H9 (cell line): ENCODE measurements around the gene C2CD4A. TPM values are rescaled to one million over a fixed set of nuclear protein-coding genes. Genes with fewer than 3 reads are reported as not detected.

Experiments
- DNase-seq: peaks from one replicate; pipeline ENCODE4 v3.0.0-alpha.2; 2017
- H2AFZ ChIP-seq: one replicate; pipeline ENCODE4 v1.6.1; 2013; ENCODE audit warnings: mild to moderate bottlenecking, low read length, control low read depth, moderate library complexity
- H2AK5ac ChIP-seq: 2 replicates; pipeline ENCODE4 v1.6.1; 2013; ENCODE audit warnings: low read length, control low read depth, mixed read lengths; ENCODE audit not compliant: insufficient read length
- H2BK120ac ChIP-seq: one replicate; pipeline ENCODE4 v1.6.1; 2013; ENCODE audit warnings: low read depth, mild to moderate bottlenecking, low read length, control low read depth, inconsistent platforms; ENCODE audit not compliant: poor library complexity, severe bottlenecking
- H2BK12ac ChIP-seq: 2 replicates; pipeline ENCODE4 v1.6.1; 2013; ENCODE audit warnings: low read length, control low read depth, mixed read lengths, low read depth; ENCODE audit not compliant: insufficient read length
- H2BK15ac ChIP-seq: 2 replicates; pipeline ENCODE4 v1.6.1; 2013; ENCODE audit warnings: low read depth, low read length, control low read depth
- H2BK20ac ChIP-seq: one replicate; pipeline ENCODE4 v1.6.1; 2013; ENCODE audit warnings: low read depth, mild to moderate bottlenecking, low read length, control low read depth, inconsistent platforms; ENCODE audit not compliant: poor library complexity, severe bottlenecking
- H2BK5ac ChIP-seq: 2 replicates; pipeline ENCODE4 v1.6.1; 2013; ENCODE audit warnings: low read length, control low read depth, mixed read lengths; ENCODE audit not compliant: insufficient read length
- H3K14ac ChIP-seq: 2 replicates; pipeline ENCODE4 v1.6.1; 2013; ENCODE audit warnings: low read length, control low read depth; ENCODE audit not compliant: insufficient read depth
- H3K18ac ChIP-seq: 2 replicates; pipeline ENCODE4 v1.6.1; 2013; ENCODE audit warnings: low read depth, mild to moderate bottlenecking, mixed read lengths, low read length, control low read depth; ENCODE audit not compliant: insufficient read length
- H3K23ac ChIP-seq: 2 replicates; pipeline ENCODE4 v1.6.1; 2013; ENCODE audit warnings: low read length, control low read depth, mixed read lengths, low read depth; ENCODE audit not compliant: insufficient read length
- H3K23me2 ChIP-seq: 2 replicates; pipeline ENCODE4 v1.6.1; 2013; ENCODE audit warnings: low read depth, mild to moderate bottlenecking, mixed read lengths, low read length, control low read depth; ENCODE audit not compliant: insufficient read length, poor library complexity, severe bottlenecking
- H3K27ac ChIP-seq: 2 replicates; pipeline ENCODE4 v1.5.1; 2013; ENCODE audit warnings: low read length, control low read depth, mixed read lengths, low read depth; ENCODE audit not compliant: insufficient read length
- H3K27me3 ChIP-seq: 2 replicates; pipeline ENCODE4 v1.6.1; 2013; ENCODE audit warnings: low read length, control low read depth, inconsistent platforms; ENCODE audit not compliant: insufficient read depth
- H3K4ac ChIP-seq: 2 replicates; pipeline ENCODE4 v1.6.1; 2013; ENCODE audit warnings: low read depth, mild to moderate bottlenecking, control low read depth, inconsistent platforms, low read length, moderate library complexity
- H3K4me1 ChIP-seq: 2 replicates; pipeline ENCODE4 v1.6.1; 2013; ENCODE audit warnings: low read length, control low read depth, inconsistent platforms; ENCODE audit not compliant: insufficient read depth
- H3K4me2 ChIP-seq: 2 replicates; pipeline ENCODE4 v1.6.1; 2013; ENCODE audit warnings: low read length, control low read depth, mixed read lengths; ENCODE audit not compliant: insufficient read length, insufficient read depth
- H3K56ac ChIP-seq: 2 replicates; pipeline ENCODE4 v1.6.1; 2013; ENCODE audit warnings: low read depth, mild to moderate bottlenecking, mixed read lengths, low read length, control low read depth; ENCODE audit not compliant: insufficient read length
- H3K79me1 ChIP-seq: 2 replicates; pipeline ENCODE4 v1.6.1; 2013; ENCODE audit warnings: low read depth, mild to moderate bottlenecking, moderate library complexity, low read length, control low read depth, inconsistent platforms; ENCODE audit not compliant: insufficient read depth, poor library complexity, severe bottlenecking
- H3K79me2 ChIP-seq: 2 replicates; pipeline ENCODE4 v1.6.1; 2013; ENCODE audit warnings: low read length, control low read depth, inconsistent platforms; ENCODE audit not compliant: insufficient read depth
- H3K9ac ChIP-seq: 2 replicates; pipeline ENCODE4 v1.6.1; 2013; ENCODE audit warnings: low read length, control low read depth, mixed read lengths; ENCODE audit not compliant: insufficient read length; ENCODE audit errors: extremely low read depth
- H3K9me3 ChIP-seq: one replicate; pipeline ENCODE4 v1.6.1; 2013; ENCODE audit warnings: low read depth, low read length, inconsistent platforms; ENCODE audit not compliant: control insufficient read depth
- H3T11ph ChIP-seq: one replicate; pipeline ENCODE4 v1.6.1; 2013; ENCODE audit warnings: mild to moderate bottlenecking, low read length, control low read depth, inconsistent platforms
- H4K20me1 ChIP-seq: one replicate; pipeline ENCODE4 v1.6.1; 2013; ENCODE audit not compliant: control insufficient read depth, insufficient read length, insufficient read depth
- H4K5ac ChIP-seq: 2 replicates; pipeline ENCODE4 v1.6.1; 2013; ENCODE audit warnings: low read depth, mild to moderate bottlenecking, mixed read lengths, low read length, control low read depth; ENCODE audit not compliant: insufficient read length
- H4K8ac ChIP-seq: replicated peaks from 2 replicates; pipeline ENCODE4 v1.6.1; 2013; ENCODE audit warnings: low read length, control low read depth, mixed read lengths, low read depth; ENCODE audit not compliant: insufficient read length
- H4K91ac ChIP-seq: 2 replicates; pipeline ENCODE4 v1.6.1; 2013; ENCODE audit warnings: low read depth, mild to moderate bottlenecking, moderate library complexity, mixed read lengths, low read length, control low read depth; ENCODE audit not compliant: insufficient read length
- H3K27ac Mint-ChIP-seq, 3 experiments: 2 replicates in 2 of 3; 3 replicates in 1 of 3; pipeline ENCODE4 v1.8.0; 2020 to 2021; ENCODE audit warnings: mixed read lengths in 3 of 3, mild to moderate bottlenecking in 1 of 3, moderate library complexity in 1 of 3
- H3K27me3 Mint-ChIP-seq: 2 replicates; pipeline ENCODE4 v1.8.0; 2021; ENCODE audit warnings: low read depth, mild to moderate bottlenecking, moderate library complexity, mixed read lengths
- H3K36me3 Mint-ChIP-seq, 3 experiments: 2 replicates in 2 of 3; 3 replicates in 1 of 3; pipeline ENCODE4 v1.8.0; 2020 to 2021; ENCODE audit warnings: low read depth in 3 of 3, mixed read lengths in 3 of 3; ENCODE audit not compliant: insufficient read depth in 1 of 3
- H3K4me1 Mint-ChIP-seq, 2 experiments: 2 replicates each; pipeline ENCODE4 v1.8.0; 2020; ENCODE audit warnings: mixed read lengths in 2 of 2
- H3K4me3 Mint-ChIP-seq, 2 experiments: 2 replicates in 1 of 2; 3 replicates in 1 of 2; pipeline ENCODE4 v1.8.0; 2020 to 2021; ENCODE audit warnings: mild to moderate bottlenecking in 2 of 2, mixed read lengths in 2 of 2, moderate library complexity in 1 of 2
- H3K9me3 Mint-ChIP-seq, 2 experiments: 2 replicates in 1 of 2; 3 replicates in 1 of 2; pipeline ENCODE4 v1.8.0; 2020; ENCODE audit warnings: mild to moderate bottlenecking in 2 of 2, mixed read lengths in 2 of 2, moderate library complexity in 1 of 2
- CTCF ChIP-seq: fragments of 200-600 bp; sonication (generic); conservative IDR thresholded peaks from 3 replicates; pipeline ENCODE4 v1.8.0; 2021; ENCODE audit warnings: antibody characterized with exemption, mild to moderate bottlenecking
- WGBS: extraction: QIAGEN DNeasy Blood & Tissue Kit; methylation state at CpG from one replicate; pipeline ENCODE4 v1.1.7; 2013; ENCODE audit warnings: missing lambda C conversion rate, low lambda C conversion rate, mixed read lengths; ENCODE audit not compliant: insufficient read length; ENCODE audit errors: extremely low coverage; 5-methylcytosine and 5-hydroxymethylcytosine counted together
- total RNA-seq: library from RNA; stranded (reverse); gene quantifications from 2 replicates; pipeline ENCODE4 v1.2.1, GENCODE V29; 2021

C2CD4A gene
- total RNA-seq, 1 experiment from 2014 or later: not detected

- no peak for DNase-seq
- H3K23me2 ChIP-seq: no peaks in the 10 kb centered on the region
- H3K27ac ChIP-seq: no peak overlapping the region
- H4K20me1 ChIP-seq: no peaks in the 10 kb centered on the region
- no peak overlapping the region for H2AFZ ChIP-seq
- no peak overlapping the region for H4K5ac ChIP-seq
- H3K4me2 ChIP-seq: no peak overlapping the region
- no peak for TF ChIP-seq CTCF
- H3K9ac ChIP-seq: no peak overlapping the region
- no CpG with 5 or more reads among the region's 3 CpGs for WGBS
- H2BK12ac ChIP-seq: no peak overlapping the region
- no peaks in the 10 kb centered on the region for H3K27me3 ChIP-seq
- no peak overlapping the region for H2BK20ac ChIP-seq
- Mint-ChIP-seq H3K4me3 (no peak overlapping the region), H3K36me3 (no peaks in the 10 kb centered on the region), H3K4me1 (no peaks in the 10 kb centered on the region), H3K9me3 (no peaks in the 10 kb centered on the region), H3K27me3 (no peaks in the 10 kb centered on the region; the same call in 1 of the 2 replicates), H3K27ac (no peak overlapping the region)
- H3K79me1 ChIP-seq: no peaks in the 10 kb centered on the region
- no peak overlapping the region for H2AK5ac ChIP-seq
- H4K8ac ChIP-seq: no peak overlapping the region
- H3K79me2 ChIP-seq: no peaks in the 10 kb centered on the region
- H2BK120ac ChIP-seq: no peak overlapping the region
- no peaks in the 10 kb centered on the region for H3K9me3 ChIP-seq
- no peak overlapping the region for H4K91ac ChIP-seq
- H3K4me1 ChIP-seq: 0 out of 2 replicates have a peak, but pooled peaks cover 2% of the 10 kb centered on the region
- no peak overlapping the region for H3K23ac ChIP-seq
- no peak overlapping the region for H3K56ac ChIP-seq
- H2BK15ac ChIP-seq: no peak overlapping the region
- H3K18ac ChIP-seq: no peak overlapping the region
- H3K14ac ChIP-seq: no peak overlapping the region
- no peak overlapping the region for H2BK5ac ChIP-seq
- H3T11ph ChIP-seq: no peak overlapping the region
- H3K4ac ChIP-seq: no peak overlapping the region
These were observed 39.3 kb downstream of the C2CD4A start for GRCh38 chr15:62106096-62106495.
